Activated CD8-positive, alpha-beta memory T cell treated with anti-CD3 and anti-CD28 coated beads, Interleukin-2, amount 10 ng/mL, durations not matched to agents 7 days and 5 days (primary cell): ENCODE measurements around the gene SENP2. TPM values are rescaled to one million over a fixed set of nuclear protein-coding genes. Genes with fewer than 3 reads are reported as not detected.
A peak's percentile ranks its signal among the peaks of the same experiment; 100 is the strongest.
"Not testable (repeated sequence)": the region's sequence is repeated elsewhere in the genome, so short reads cannot be mapped to it uniquely, and the experiment has no call there.

Source experiments
- ATAC-seq: fragments of 150-1000 bp; cut with Tn5 transposase; one replicate; pipeline ENCODE4 v1.10.0; 2021; ENCODE audit warnings: moderate library complexity
- CTCF ChIA-PET: fragments of 350-600 bp; sonication (Branson Sonifier 250); formaldehyde crosslinking; loops from one replicate; lab custom pipeline; 2021; ENCODE audit warnings: antibody characterized with exemption; lab: Charles Lee
- DNase-seq: peaks from one replicate; pipeline ENCODE4 v3.0.0-alpha.2; 2020
- H3K27ac Mint-ChIP-seq: one replicate; pipeline ENCODE4 v1.8.0; 2021; ENCODE audit warnings: mild to moderate bottlenecking, mixed read lengths
- H3K27me3 Mint-ChIP-seq: one replicate; pipeline ENCODE4 v1.8.0; 2021; ENCODE audit warnings: mixed read lengths
- H3K36me3 Mint-ChIP-seq: one replicate; pipeline ENCODE4 v1.8.0; 2021; ENCODE audit warnings: mild to moderate bottlenecking, mixed read lengths
- H3K4me1 Mint-ChIP-seq: one replicate; pipeline ENCODE4 v1.8.0; 2021; ENCODE audit warnings: mixed read lengths
- H3K4me3 Mint-ChIP-seq: one replicate; pipeline ENCODE4 v1.8.0; 2021; ENCODE audit warnings: mild to moderate bottlenecking, moderate library complexity, mixed read lengths
- H3K9me3 Mint-ChIP-seq: one replicate; pipeline ENCODE4 v1.8.0; 2022; ENCODE audit warnings: low read depth, mixed read lengths
- total RNA-seq, 2 experiments: library from RNA; stranded (reverse); gene quantifications; one replicate each; pipeline ENCODE4 v1.2.3, GENCODE V29; 2021

Gene SENP2
- total RNA-seq, 2 experiments from 2014 or later, result 28.8 to 31.4 TPM

DNA sequence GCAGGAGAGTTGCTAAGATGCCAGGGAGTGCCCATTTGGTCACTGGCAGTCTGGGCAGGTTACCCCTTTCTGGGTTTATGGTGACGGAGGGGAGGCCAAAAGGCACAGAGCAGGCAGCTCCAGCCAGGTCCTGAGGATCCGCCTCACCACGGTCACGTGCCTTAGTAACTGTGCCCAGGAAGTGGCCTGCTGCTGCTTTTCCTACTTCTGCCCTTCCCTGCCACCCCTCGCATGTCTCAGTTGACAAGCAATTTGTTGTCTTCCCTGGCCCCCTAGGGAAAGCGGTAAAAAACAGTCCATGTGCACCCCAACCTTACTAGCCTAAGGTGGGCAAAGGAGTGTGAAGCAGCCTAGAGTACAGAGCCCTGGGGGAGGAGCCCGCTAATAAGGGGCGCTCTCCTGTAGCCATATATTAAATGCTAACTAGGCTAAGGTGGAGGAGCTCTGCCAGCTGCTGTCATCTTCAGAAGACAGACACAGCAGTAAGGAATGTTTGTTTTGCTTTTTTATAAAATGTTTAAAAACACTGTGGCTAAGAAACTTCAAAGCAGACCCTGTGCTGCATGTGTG is 24.6 kb upstream of the SENP2 start:
- Mint-ChIP-seq H3K4me1 (peaks cover 9% of the 10 kb centered on the region), H3K4me3 (no peak overlapping the region), H3K9me3 (no peaks in the 10 kb centered on the region), H3K27ac (no peak overlapping the region), H3K27me3 (peaks cover 4% of the 10 kb centered on the region), H3K36me3 (no peaks in the 10 kb centered on the region)
- ATAC-seq (no peak), DNase-seq (no peak)
- CTCF ChIA-PET, result no interaction called here

DNA sequence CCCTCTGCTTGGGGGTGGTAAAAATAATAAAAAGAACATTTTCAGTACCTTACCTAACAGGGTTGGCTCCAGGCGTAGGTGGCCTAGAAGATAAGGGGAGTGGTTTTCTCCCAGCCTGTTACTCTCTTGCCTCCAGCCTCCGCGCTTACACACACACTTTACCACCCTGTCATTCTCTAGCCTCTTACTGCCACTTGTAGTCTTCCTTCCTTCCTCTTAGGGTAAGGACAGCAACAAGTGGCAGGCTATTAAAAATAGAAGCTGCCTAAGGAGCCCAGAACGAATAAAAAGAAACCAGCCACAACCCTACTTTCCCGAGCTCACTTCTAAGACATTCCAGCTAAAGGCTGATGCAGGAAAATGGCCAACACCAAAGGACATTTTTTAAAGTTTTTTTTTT is 24.1 kb upstream of the SENP2 start:
- ATAC-seq (no peak), DNase-seq (no peak)
- Mint-ChIP-seq H3K27me3 (peaks cover 4% of the 10 kb centered on the region), H3K4me1 (peaks cover 9% of the 10 kb centered on the region), H3K36me3 (no peaks in the 10 kb centered on the region), H3K9me3 (no peaks in the 10 kb centered on the region), H3K27ac (no peak overlapping the region), H3K4me3 (no peak overlapping the region)
- CTCF ChIA-PET, result no interaction called here

DNA sequence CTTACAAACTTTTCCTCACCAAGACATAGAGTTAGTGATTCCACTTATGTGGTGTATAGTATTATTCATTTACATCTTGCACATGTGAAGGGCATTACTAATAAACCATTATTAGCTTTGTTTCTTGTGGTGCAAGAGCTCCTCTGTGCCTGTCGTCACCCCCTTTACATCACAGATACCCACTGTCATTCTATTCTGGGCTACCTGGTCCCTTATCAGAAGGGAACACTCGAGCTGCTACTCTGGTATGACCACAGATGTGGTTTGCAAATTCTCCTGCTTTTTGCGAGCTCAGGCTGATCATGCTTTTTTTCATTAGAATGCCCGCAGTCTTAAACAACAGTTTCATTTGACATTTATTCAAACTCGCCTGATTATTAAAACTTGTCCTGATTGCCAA is 13.9 kb upstream of the SENP2 start:
- H3K36me3 Mint-ChIP-seq, result peaks cover 1% of the 10 kb centered on the region
- no peak overlapping the region for H3K27ac Mint-ChIP-seq
- ATAC-seq, result no peak
- DNase-seq, result no peak
- H3K4me3 Mint-ChIP-seq, result no peak overlapping the region
- H3K4me1 Mint-ChIP-seq, result peaks cover 1% of the 10 kb centered on the region
- peaks cover 8% of the 10 kb centered on the region for H3K9me3 Mint-ChIP-seq
- H3K27me3 Mint-ChIP-seq, result no peaks in the 10 kb centered on the region
- CTCF ChIA-PET, result interaction anchor here (0.7 to 2.4 kb wide), 4 partner anchors 13 to 763 kb away, joined by 3 to 15 read pairs (median 4); partner anchors contain the start of gene SENP2

DNA sequence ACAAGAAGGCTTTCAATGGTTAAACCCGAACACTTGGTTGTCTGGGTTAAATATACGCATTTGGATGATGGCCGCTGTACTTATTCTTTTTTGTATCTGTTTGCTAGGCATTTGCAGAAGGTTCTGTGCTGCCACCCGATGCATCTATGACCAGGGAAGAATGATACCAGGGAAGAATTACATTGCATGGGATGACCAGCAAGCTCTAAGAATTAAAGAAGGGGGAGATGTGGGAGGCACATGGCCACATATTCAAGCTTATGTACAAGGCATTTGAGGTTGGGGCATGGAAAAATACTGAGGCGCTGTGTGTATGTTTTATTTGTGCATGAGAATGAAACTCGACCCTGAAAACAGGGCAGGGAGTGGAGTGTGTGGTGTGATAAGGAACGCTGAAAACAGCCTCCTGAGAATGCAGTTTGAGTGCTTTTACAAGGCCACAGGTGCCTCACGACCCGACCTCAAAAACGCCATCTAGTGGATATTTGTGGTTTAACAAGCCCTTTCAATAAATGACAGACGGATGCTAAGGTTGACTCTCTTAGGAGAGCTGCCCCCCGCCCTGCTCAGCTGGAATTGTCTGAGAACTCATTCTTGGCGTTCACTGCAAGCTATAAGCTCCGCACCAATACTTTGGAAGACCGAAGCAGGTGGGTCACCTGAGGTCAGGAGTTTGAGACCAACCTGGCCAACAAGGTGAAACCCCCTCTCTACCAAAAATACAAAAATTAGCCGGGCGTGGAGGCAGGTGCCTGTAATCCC is 10.8 kb upstream of the SENP2 start:
- not testable (repeated sequence) for H3K9me3 Mint-ChIP-seq, H3K27ac Mint-ChIP-seq, H3K4me1 Mint-ChIP-seq, H3K36me3 Mint-ChIP-seq, H3K27me3 Mint-ChIP-seq, H3K4me3 Mint-ChIP-seq
- ATAC-seq, result peak; percentile 78
- DNase-seq, result peak; percentile 59
- CTCF ChIA-PET, result interaction anchor here (0.6 to 3.9 kb wide), 11 partner anchors 8 to 368 kb away, joined by 3 to 25 read pairs (median 3); partner anchors contain the start of gene SENP2

DNA sequence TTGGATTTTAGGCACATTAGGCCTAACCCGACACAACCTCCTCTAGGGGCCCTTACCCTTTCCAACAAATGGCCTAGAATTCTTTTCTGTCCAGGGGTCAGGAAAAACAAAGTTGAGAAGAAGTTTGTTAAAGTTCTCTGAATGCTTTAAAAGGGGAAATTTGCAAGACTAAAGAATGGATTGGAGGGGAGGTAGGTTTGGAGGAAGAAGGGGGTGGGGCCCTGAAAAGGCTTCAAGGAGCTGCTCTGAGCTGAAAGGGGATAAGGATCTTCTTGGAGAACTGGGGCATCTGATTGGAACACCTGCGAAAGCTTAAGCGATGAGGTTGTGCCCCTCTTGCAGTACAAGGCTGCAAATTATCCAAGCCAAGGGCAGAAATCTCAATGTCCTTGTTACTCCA is 3.9 kb upstream of the SENP2 start:
- H3K36me3 Mint-ChIP-seq, result peaks cover 2% of the 10 kb centered on the region
- no peak overlapping the region for H3K27ac Mint-ChIP-seq
- H3K27me3 Mint-ChIP-seq, result no peaks in the 10 kb centered on the region
- H3K9me3 Mint-ChIP-seq, result no peaks in the 10 kb centered on the region
- ATAC-seq (no peak), DNase-seq (no peak)
- CTCF ChIA-PET, result no interaction called here
- H3K4me1 Mint-ChIP-seq, result peaks cover 23% of the 10 kb centered on the region
- H3K4me3 Mint-ChIP-seq, result no peak overlapping the region

DNA sequence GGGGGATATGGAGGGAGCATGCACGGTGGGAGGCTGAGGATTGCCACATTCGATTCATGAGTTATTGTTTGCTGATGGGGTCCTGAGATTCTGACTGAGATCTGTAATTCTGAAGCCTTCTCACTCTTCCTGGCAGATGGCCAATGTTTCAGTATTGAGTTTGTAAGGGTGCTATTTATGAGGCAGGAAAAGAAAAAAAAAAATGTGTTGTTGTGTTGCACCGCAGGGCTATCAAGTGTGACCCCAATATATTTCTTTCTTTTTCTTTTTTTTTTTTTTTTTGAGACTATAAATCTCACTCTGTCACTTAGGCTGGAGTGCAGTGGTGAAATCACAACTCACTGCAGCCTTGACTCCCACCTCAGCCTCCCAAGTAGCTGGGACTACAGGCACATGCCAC is 3.2 kb upstream of the SENP2 start:
- no peak for DNase-seq
- H3K4me3 Mint-ChIP-seq, result no peak overlapping the region
- H3K27ac Mint-ChIP-seq, result no peak overlapping the region
- ATAC-seq, result no peak
- peaks cover 2% of the 10 kb centered on the region for H3K36me3 Mint-ChIP-seq
- no peaks in the 10 kb centered on the region for H3K27me3 Mint-ChIP-seq
- CTCF ChIA-PET, result interaction anchor here (1.7 kb wide), 1 partner anchor 24 kb away, joined by 4 read pairs; no protein-coding TSS in a partner anchor
- no peaks in the 10 kb centered on the region for H3K9me3 Mint-ChIP-seq
- peaks cover 25% of the 10 kb centered on the region for H3K4me1 Mint-ChIP-seq

DNA sequence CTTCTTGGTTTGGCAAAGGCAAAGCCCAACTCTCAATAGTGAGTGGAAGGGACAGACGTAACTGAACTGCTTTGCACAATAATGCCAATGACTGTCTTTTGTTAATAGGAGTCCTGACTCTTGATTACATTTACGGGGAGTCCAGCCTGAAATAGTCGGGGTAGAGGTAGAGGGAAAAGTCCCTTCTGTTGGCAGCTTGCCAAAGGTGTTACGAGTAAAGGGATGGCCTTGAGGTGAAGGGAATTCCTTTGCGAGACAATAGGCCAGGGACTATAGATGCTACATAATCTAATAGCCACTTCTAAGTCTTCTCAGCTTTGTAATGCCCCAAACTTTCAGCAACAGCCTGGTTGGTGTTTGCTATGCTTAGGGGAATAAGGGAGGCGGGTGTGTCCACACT is 2.2 kb upstream of the SENP2 start:
- H3K4me3 Mint-ChIP-seq, result no peak overlapping the region
- no peaks in the 10 kb centered on the region for H3K9me3 Mint-ChIP-seq
- peaks cover 32% of the 10 kb centered on the region for H3K4me1 Mint-ChIP-seq
- H3K27me3 Mint-ChIP-seq, result no peaks in the 10 kb centered on the region
- CTCF ChIA-PET, result interaction anchor here (0.6 to 1.7 kb wide), 4 partner anchors 8 to 1866 kb away, joined by 3 to 4 read pairs (median 3); no protein-coding TSS in a partner anchor
- DNase-seq, result no peak
- peaks cover 2% of the 10 kb centered on the region for H3K36me3 Mint-ChIP-seq
- H3K27ac Mint-ChIP-seq, result no peak overlapping the region
- ATAC-seq, result no peak

DNA sequence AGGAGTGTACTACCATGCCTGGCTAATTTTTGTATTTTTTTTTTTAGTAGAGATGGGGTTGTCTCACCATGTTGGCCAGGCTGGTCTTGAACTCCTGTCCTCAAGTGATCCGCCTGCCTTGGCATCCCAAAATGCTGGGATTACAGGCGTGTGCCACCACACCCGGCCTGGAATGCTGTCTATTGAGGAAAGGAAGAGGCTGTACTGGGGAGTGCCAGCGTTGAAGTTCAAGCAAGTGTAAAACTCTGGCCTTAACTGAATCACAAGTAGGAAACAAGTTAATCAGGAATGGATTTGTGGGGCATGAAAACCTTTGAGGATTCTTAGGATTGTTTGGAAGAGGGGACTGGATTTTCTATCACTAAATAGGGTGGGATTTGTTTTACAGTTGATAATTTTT is 1.4 kb upstream of the SENP2 start:
- no peak for DNase-seq
- peak overlapping the region; percentile 56 for H3K4me3 Mint-ChIP-seq
- H3K36me3 Mint-ChIP-seq, result peaks cover 2% of the 10 kb centered on the region

DNA sequence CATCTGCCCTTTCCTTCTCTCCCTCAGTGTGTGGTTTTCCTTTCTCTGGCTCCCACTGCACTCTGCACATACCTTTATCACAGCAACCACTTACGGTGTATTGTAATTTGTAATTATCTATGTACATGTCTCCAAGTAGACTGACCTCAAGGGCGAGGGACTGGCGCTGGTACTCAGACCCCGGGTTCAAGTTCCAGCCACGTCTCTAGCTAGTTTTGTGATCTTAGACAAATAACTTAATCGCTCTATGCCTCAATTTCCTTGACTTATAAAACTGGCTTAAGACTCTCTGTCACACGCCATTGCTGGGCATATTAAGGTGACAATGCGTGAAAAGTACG is 607 bp upstream of the SENP2 start:
- DNase-seq (no peak), ATAC-seq (no peak)
- CTCF ChIA-PET, result interaction anchor here (1.0 to 1.6 kb wide), 4 partner anchors 8 to 86 kb away, joined by 3 to 10 read pairs (median 4); partner anchors contain the start of gene TMEM41A
- H3K9me3 Mint-ChIP-seq, result no peaks in the 10 kb centered on the region
- H3K27me3 Mint-ChIP-seq, result no peaks in the 10 kb centered on the region
- H3K27ac Mint-ChIP-seq, result peak overlapping the region; percentile 95
- H3K36me3 Mint-ChIP-seq, result peaks cover 2% of the 10 kb centered on the region
- H3K4me1 Mint-ChIP-seq, result peaks cover 36% of the 10 kb centered on the region
- peak overlapping the region; percentile 89 for H3K4me3 Mint-ChIP-seq

More for the DNA sequence above, 1.4 kb upstream of the SENP2 start:
- no peak for ATAC-seq
- Mint-ChIP-seq H3K27ac (peak overlapping the region; percentile 27), H3K27me3 (no peaks in the 10 kb centered on the region), H3K4me1 (peaks cover 36% of the 10 kb centered on the region), H3K9me3 (no peaks in the 10 kb centered on the region)
- CTCF ChIA-PET, result interaction anchor here (0.6 kb wide), 1 partner anchor 1867 kb away, joined by 3 read pairs; no protein-coding TSS in a partner anchor

DNA sequence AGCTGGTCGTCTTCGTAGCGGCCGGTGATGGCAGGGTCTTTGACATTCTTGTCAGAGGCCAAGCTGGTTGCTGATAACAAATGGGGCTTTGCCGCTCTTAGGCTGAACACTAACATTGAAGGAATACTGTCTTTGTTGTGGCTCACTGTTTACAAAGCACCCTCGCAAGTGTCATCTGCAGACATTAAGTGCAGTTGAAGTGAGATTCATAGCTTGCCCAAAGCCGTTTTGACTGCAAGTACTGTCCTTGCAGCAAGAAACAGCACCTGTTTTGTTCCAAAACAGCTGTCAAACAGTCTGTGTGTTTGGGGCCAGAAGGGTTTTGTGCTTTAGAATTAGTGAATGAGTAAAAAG is 568 bp downstream of the SENP2 start:
- ATAC-seq, result no peak
- H3K27me3 Mint-ChIP-seq, result no peaks in the 10 kb centered on the region

DNA sequence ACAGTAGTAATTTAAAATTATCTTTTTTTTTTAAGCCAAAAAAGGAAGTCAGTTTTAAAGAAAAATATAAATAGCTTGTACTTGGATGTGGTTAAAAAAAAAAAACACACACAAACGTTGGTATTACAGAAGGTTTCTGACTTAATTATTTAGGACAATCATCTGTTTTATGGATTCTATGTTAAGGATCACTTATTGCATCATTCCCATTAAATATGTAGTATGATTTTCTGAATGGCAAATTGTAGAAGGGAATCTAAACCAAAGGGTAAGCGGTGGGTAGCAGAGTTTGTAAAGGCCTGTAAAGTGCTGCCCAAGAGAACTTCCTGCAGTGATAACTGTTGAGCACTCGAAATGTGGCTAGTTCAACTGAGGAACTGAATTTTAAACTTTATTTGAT is 8.0 kb downstream of the SENP2 start:
- CTCF ChIA-PET, result interaction anchor here (1.5 to 1.6 kb wide), 2 partner anchors 18 to 19 kb away, joined by 3 to 4 read pairs; no protein-coding TSS in a partner anchor

More for the DNA sequence above, 568 bp downstream of the SENP2 start:
- peak overlapping the region; percentile 95 for H3K27ac Mint-ChIP-seq
- CTCF ChIA-PET, result interaction anchor here (0.6 to 1.6 kb wide), 9 partner anchors 9 to 87 kb away, joined by 3 to 10 read pairs (median 3); partner anchors contain the start of gene TMEM41A
- H3K9me3 Mint-ChIP-seq, result no peaks in the 10 kb centered on the region
- DNase-seq, result no peak
- peaks cover 36% of the 10 kb centered on the region for H3K4me1 Mint-ChIP-seq
- peaks cover 5% of the 10 kb centered on the region for H3K36me3 Mint-ChIP-seq
- H3K4me3 Mint-ChIP-seq, result peak overlapping the region; percentile 89

DNA sequence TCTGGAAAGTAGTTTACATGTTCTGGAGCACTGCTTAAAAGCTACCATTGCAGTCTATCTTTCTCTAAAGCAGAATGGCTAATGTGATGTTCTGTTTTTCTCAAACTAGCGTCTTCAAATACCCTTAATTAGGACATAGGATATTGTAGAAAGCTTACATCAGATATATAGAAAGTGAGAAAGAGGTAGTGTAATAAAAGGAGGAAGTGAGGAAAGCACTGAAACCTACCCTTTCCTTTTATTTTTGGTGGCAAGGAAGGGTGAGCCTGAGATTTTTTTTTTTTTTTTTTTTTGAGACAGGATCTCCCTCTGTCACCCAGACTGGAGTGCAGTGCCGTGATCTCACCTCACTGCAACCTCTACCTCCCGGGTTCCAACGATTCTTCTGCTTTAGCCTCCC is 9.4 kb downstream of the SENP2 start:
- CTCF ChIA-PET, result interaction anchor here (0.7 to 1.6 kb wide), 3 partner anchors 17 to 335 kb away, joined by 3 to 5 read pairs (median 4); no protein-coding TSS in a partner anchor
- Mint-ChIP-seq H3K27ac (peak overlapping the region; percentile 3), H3K27me3 (no peaks in the 10 kb centered on the region), H3K4me3 (no peak overlapping the region), H3K36me3 (peaks cover 11% of the 10 kb centered on the region), H3K4me1 (peaks cover 2% of the 10 kb centered on the region), H3K9me3 (no peaks in the 10 kb centered on the region)
- no peak for DNase-seq
- no peak for ATAC-seq

More for the DNA sequence above, 8.0 kb downstream of the SENP2 start:
- DNase-seq, result no peak
- ATAC-seq, result no peak
- H3K9me3 Mint-ChIP-seq, result no peaks in the 10 kb centered on the region
- peaks cover 8% of the 10 kb centered on the region for H3K36me3 Mint-ChIP-seq
- no peak overlapping the region for H3K4me3 Mint-ChIP-seq
- H3K4me1 Mint-ChIP-seq, result peaks cover 5% of the 10 kb centered on the region
- no peak overlapping the region for H3K27ac Mint-ChIP-seq
- no peaks in the 10 kb centered on the region for H3K27me3 Mint-ChIP-seq

DNA sequence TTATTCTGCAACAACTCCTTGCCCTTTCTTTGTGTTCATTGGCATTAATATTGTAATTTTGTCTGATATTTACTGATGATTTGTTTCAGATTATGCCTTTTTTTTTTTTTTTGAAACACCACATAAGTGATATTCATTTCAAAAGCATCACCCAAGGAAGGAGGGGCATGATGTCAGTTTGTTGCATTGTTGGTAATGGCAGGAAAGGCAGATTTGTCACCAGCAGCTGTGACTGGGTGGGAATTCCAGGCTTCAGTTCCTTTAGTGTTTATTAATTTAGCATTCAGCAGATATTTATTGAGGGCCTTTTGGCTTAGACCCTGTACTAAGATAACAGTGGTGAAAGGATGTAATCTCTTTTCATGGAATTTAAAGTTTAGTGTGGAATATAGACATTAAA is 19.5 kb downstream of the SENP2 start:
- no peaks in the 10 kb centered on the region for H3K4me1 Mint-ChIP-seq
- H3K9me3 Mint-ChIP-seq, result no peaks in the 10 kb centered on the region
- ATAC-seq (no peak), DNase-seq (no peak)
- peaks cover 41% of the 10 kb centered on the region for H3K36me3 Mint-ChIP-seq
- CTCF ChIA-PET, result no interaction called here
- H3K27ac Mint-ChIP-seq, result no peak overlapping the region
- no peaks in the 10 kb centered on the region for H3K27me3 Mint-ChIP-seq
- H3K4me3 Mint-ChIP-seq, result no peak overlapping the region
